Heart left ventricle (tissue), 16 donors: Measurements from ENCODE around the gene LYPLA2. TPM values are rescaled to one million over a fixed set of nuclear protein-coding genes. Genes with fewer than 3 reads are reported as not detected.

Source experiments
- ATAC-seq, 4 donors: fragments of 200-7000 bp; cut with Tn5 transposase; one replicate each; pipeline ENCODE4 v1.9.1; 2020 to 2022; ENCODE audit warnings: moderate library complexity in 4 of 4, mild to moderate bottlenecking in 3 of 4, moderate number of reproducible peaks in 1 of 4
- DNase-seq, 5 donors: peaks; one replicate each; pipeline ENCODE4 v3.0.0-alpha.2; 2020
- H3K27ac ChIP-seq, 12 donors: fragments of 200-600 bp; sonication (generic) in 4 of 12; one replicate each; pipeline versions ENCODE4 v1.5.0 to v1.8.0; 2016 to 2022; ENCODE audit warnings: mild to moderate bottlenecking in 2 of 12
- H3K27me3 ChIP-seq, 9 donors: fragments of 200-600 bp; sonication (generic) in 2 of 9; one replicate each; pipeline versions ENCODE4 v1.5.1 to v1.8.0; 2016 to 2022; ENCODE audit warnings: mild to moderate bottlenecking in 3 of 9
- H3K36me3 ChIP-seq, 9 donors: fragments of 200-600 bp; sonication (generic) in 2 of 9; one replicate each; pipeline versions ENCODE4 v1.5.0 to v1.8.0; 2018 to 2022; ENCODE audit warnings: mild to moderate bottlenecking in 2 of 9
- H3K4me1 ChIP-seq, 12 donors: fragments of 200-600 bp; sonication (generic) in 4 of 12; one replicate each; pipeline versions ENCODE4 v1.5.0 to v1.8.0; 2016 to 2022; ENCODE audit warnings: mild to moderate bottlenecking in 3 of 12
- H3K4me3 ChIP-seq, 12 donors: fragments of 200-600 bp; sonication (generic) in 4 of 12; one replicate each; pipeline versions ENCODE4 v1.5.0 to v1.8.0; 2017 to 2022; ENCODE audit warnings: mild to moderate bottlenecking in 9 of 12, moderate library complexity in 4 of 12
- H3K9me3 ChIP-seq, 12 donors: fragments of 200-600 bp; sonication (generic) in 4 of 12; one replicate each; pipeline versions ENCODE4 v1.5.0 to v1.8.0; 2016 to 2022; ENCODE audit warnings: mild to moderate bottlenecking in 1 of 12
- POLR2A ChIP-seq, 2 donors: fragments of 450-650 bp; IDR thresholded peaks; one replicate each; pipeline ENCODE4 v1.6.1; 2017; ENCODE audit warnings: antibody characterized with exemption in 2 of 2, mild to moderate bottlenecking in 2 of 2, moderate library complexity in 2 of 2
- WGBS, 4 donors: extraction: QIAGEN DNeasy Blood & Tissue Kit in 2 of 4; methylation state at CpG; one replicate each; pipeline versions ENCODE4 v1.1.5 to v1.1.7; 2013 to 2018; 5-methylcytosine and 5-hydroxymethylcytosine counted together
- intact Hi-C, 10 donors: fragments of 100-400 bp; cut with DNase I; formaldehyde crosslinking; loops; one replicate each; pipeline versions ENCODE4 v1.11.1 to v1.14.2; 2022
- long read RNA-seq, 3 donors: library from polyadenylated mRNA; unstranded; transcript quantifications; one replicate each; pipeline ENCODE4 v2.0.0, GENCODE V29; 2020 to 2021
- polyA plus RNA-seq, 2 donors: library from polyadenylated mRNA; stranded (reverse); fragments of 200-250 nt; gene quantifications; one replicate each; pipeline ENCODE4 v1.2.3, GENCODE V29; 2013
- total RNA-seq, 9 donors: library from RNA; depleted of rRNA in 2 of 9; stranded (reverse); fragments of >200 nt in 2 of 9; fragmentation: NEBNext Ultra II Directional in 3 of 9; extraction: Animal tissue kit (Norgen Biotek cat#: 25700) in 3 of 9; gene quantifications; one replicate each; pipeline versions ENCODE4 v1.1.0 to v1.2.4, GENCODE V29; 2016 to 2023
- TF ChIP-seq, protein P1 (sequence below), 12 donors: fragments of 200-600 bp; sonication (generic) in 4 of 12; IDR thresholded peaks; one replicate each; pipeline versions ENCODE4 v1.5.0 to v1.8.0; 2018 to 2022; ENCODE audit warnings: antibody characterized with exemption in 12 of 12, mild to moderate bottlenecking in 5 of 12
- donor health status: ischemic (EF 13 %, LVEDD 7.1; RV severe dilation, severe dysfunction).
- donor health status: healthy with polysubstance abuse.
- donor health status: DM: no; HTN: yes; CAD: no.
- donor health status: DM: no; HTN: no; CAD: no.
- donor health status: ischemic (EF 25% LVEDD 6.9; RV normal size, moderate dysfunction).
- donor health status: ischemic (EF 25% LVEDD 5.7; RV mildly dilated, moderate dysfunction).
- donor health status: healthy.
- donor health status: DM: yes; HTN: yes; CAD: no.
- donor health status: ischemic (EF 35%, LVEDD 5.7; RV mildly dilated, moderate dysfunction).
- donor health status: nonischemic (EF 11% LVEDD 7.7; RV severe dilation, severe dysfunction).
- donor health status: DM: yes; HTN: yes; CAD: no.
- donor health status: PGD.
- donor health status: ischemic (EF 29% LVEDD 5.4; RV normal size, mild dysfunction).
- donor health status: nonischemic (EF 23%, LVEDD 6.1; RV moderate dilation, normal function).

The LYPLA2 gene
- total RNA-seq (10 to 100 TPM; 23.5 to 53.6 (median 29.5) TPM), polyA plus RNA-seq (10 to 100 TPM; 22.2 to 63.3 TPM)
- long read RNA-seq, donor 1, transcript LYPLA2-205 (10 exons, 1,810 nt): major isoform, 47 of 61 reads
- long read RNA-seq, donor 1, partial matches to known transcripts: 6 of 61 reads
- long read RNA-seq, donor 1, other reads (novel, unspliced or antisense): 7 of 61 reads
- long read RNA-seq, donor 2, transcript LYPLA2-205 (10 exons, 1,810 nt): major isoform, 212 of 243 reads
- long read RNA-seq, donor 2, partial matches to known transcripts: 12 of 243 reads
- long read RNA-seq, donor 2, other reads (novel, unspliced or antisense): 17 of 243 reads
- long read RNA-seq, donor 3, transcript LYPLA2-205 (10 exons, 1,810 nt): major isoform, 47 of 66 reads
- long read RNA-seq, donor 3, partial matches to known transcripts: 10 of 66 reads
- long read RNA-seq, donor 3, other reads (novel, unspliced or antisense): 9 of 66 reads

DNA sequence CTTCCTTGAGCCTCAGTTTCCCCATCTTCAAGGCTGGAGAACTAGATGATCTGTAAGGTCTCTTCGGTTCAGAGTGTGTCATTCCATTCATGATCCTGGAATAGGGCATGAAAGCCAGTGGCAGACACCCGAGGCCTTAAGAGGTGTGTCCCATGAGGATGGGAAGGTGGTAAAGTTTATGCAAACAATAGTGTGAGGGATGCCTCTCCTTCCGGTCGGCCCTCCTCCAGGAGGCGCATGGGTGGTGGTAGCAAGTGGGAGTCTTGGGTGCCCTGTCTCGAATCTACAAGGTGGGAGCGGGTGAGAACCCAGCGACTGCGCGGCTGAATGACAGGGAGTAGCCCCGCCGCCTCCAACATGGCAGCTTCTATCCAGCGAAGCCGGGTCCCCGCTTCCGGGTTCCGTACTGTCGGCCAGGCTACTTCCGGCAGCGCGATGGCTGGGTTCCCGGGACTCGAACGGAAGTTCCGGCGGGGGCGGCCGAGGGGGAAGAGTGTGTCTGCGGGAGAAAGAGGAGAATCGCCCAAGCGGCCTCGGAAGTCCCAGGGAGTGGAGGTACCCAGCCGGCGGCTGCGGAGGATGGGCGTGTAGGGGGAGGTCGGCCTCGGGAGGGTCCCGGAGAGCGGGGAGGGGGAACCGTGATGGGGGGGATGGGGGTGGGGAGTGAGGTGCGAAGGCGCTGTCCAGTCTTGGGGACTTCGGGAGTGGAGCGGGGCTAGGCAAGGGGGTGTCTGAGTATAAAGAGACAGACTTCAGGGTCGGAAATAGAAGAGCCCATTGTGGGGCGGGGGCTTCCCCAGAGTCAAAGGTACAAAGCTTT lies at the start of gene LYPLA2:
Gene LYPLA2 (plus strand): TSS at position 450 of the 820 bp plus-strand sequence. CDS start 1,538 bp downstream, outside the sequence.
- H3K4me3 ChIP-seq: peak within 1 kb of the TSS; percentile 48 to 91 (median 78)
- peak; percentile 95 to 97 (median 96) for DNase-seq
- peak; percentile 85 to 96 (median 90) for ATAC-seq
- no peaks in the 10 kb centered on the region for H3K27me3 ChIP-seq
- peak within 1 kb of the TSS; percentile 26 to 87 (median 71) for H3K27ac ChIP-seq
- peak in 1 of 2 donors; percentile 35 for TF ChIP-seq POLR2A (IDR thresholded peaks at IDR 0.05)
- TF ChIP-seq, protein P1, sequence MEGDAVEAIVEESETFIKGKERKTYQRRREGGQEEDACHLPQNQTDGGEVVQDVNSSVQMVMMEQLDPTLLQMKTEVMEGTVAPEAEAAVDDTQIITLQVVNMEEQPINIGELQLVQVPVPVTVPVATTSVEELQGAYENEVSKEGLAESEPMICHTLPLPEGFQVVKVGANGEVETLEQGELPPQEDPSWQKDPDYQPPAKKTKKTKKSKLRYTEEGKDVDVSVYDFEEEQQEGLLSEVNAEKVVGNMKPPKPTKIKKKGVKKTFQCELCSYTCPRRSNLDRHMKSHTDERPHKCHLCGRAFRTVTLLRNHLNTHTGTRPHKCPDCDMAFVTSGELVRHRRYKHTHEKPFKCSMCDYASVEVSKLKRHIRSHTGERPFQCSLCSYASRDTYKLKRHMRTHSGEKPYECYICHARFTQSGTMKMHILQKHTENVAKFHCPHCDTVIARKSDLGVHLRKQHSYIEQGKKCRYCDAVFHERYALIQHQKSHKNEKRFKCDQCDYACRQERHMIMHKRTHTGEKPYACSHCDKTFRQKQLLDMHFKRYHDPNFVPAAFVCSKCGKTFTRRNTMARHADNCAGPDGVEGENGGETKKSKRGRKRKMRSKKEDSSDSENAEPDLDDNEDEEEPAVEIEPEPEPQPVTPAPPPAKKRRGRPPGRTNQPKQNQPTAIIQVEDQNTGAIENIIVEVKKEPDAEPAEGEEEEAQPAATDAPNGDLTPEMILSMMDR (IDR thresholded peaks at IDR 0.05): peak in 1 of 12 donors; percentile 3
- intact Hi-C loops: no loop called here
- H3K36me3 ChIP-seq: peaks cover 0 to 60% (median 42%) of the 10 kb centered on the region in 9 donors
- 1 to 2% (median 1%) methylated on average over 22 to 47 of the region's 47 CpGs for WGBS, 4 donors
- no peaks in the 10 kb centered on the region for H3K9me3 ChIP-seq
- peaks cover 4 to 40% (median 27%) of the 10 kb centered on the region in 12 donors for H3K4me1 ChIP-seq

DNA sequence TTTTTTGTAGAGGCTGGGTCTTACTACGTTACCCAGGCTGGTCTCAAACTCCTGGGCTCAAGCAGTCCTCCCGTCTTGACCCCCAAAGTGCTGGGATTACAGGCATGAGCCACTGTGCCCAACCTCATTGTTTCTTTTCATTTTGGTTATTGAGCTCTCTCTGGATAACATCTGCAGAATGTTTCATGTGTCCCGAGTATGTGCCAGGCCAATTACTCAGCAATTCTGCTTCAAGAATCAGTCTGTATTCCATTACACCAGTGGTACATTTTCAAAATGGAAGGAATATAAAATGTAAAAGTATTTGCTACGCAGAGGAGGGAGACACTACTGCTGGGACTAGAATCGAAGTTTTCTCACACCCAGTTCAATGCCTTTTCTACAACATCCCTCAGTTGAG lies 49.3 kb upstream of the LYPLA2 start:
- no peak for TF ChIP-seq POLR2A (IDR thresholded peaks at IDR 0.05)
- no peaks in the 10 kb centered on the region for H3K9me3 ChIP-seq
- intact Hi-C loops: loop anchor here in 1 of 10 donors (5.0 kb wide), 1 partner anchor 49 kb away; the partner anchor contains the start of gene RPL11
- H3K4me1 ChIP-seq: peaks cover 4 to 35% (median 20%) of the 10 kb centered on the region in 12 donors
- ATAC-seq (no peak), DNase-seq (no peak)
- H3K27me3 ChIP-seq: no peaks in the 10 kb centered on the region
- no peak overlapping the region for H3K27ac ChIP-seq
- H3K4me3 ChIP-seq: no peak overlapping the region
- 82 to 91% (median 87%) methylated on average over 5 of the region's 5 CpGs for WGBS, 4 donors
- peaks cover 0 to 5% (median under 1%) of the 10 kb centered on the region in 9 donors for H3K36me3 ChIP-seq

DNA sequence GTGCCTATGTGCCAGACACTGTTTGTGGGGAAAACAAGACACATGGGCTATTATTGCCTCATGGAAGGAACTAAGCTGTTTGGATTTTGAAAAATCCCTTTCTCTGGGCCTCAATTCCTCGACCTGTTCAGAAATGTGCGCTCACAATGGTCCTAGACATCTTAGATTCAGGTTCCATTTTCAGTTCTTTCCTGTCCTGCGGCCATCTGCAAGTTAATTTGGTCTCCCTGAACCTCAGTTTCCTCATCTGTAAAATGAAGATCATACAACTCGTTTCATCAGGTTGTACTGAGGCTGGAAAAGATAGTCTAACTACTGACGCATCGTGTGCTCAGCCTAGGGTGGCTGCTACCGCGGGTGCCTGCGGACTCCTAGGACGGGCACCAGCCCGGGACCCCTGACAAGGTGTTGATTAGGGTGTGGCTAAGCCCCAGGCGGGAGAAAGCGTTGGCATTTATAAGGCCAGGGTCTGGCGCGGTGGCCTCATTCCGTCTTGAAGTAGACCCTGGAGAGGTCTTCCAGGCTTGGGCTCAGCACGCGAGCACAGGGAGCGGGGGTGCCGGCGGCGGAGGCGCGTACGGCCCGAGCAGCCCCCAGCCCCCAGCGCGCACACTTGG lies 48.2 kb upstream of the LYPLA2 start:
- H3K27ac ChIP-seq: peak overlapping the region; percentile 88 to 97 (median 94)
- peaks cover 4 to 45% (median 25%) of the 10 kb centered on the region in 12 donors for H3K4me1 ChIP-seq
- peak; percentile 16 to 47 (median 26) for ATAC-seq
- DNase-seq: peak in 3 of 5 donors; percentile 23 to 64 (median 39)
- no peaks in the 10 kb centered on the region for H3K9me3 ChIP-seq
- H3K27me3 ChIP-seq: no peaks in the 10 kb centered on the region
- peaks cover 0 to 12% (median 3%) of the 10 kb centered on the region in 9 donors for H3K36me3 ChIP-seq
- intact Hi-C loops: loop anchor here in 1 of 10 donors (5.0 kb wide), 1 partner anchor 50 kb away; the partner anchor contains the start of gene RPL11
- H3K4me3 ChIP-seq: peak overlapping the region; percentile 84 to 100 (median 96)
- TF ChIP-seq, protein P1 (IDR thresholded peaks at IDR 0.05): no peak
- TF ChIP-seq POLR2A (IDR thresholded peaks at IDR 0.05): no peak
- 8 to 26% (median 9%) methylated on average over 12 to 28 of the region's 28 CpGs for WGBS, 4 donors
